Measurements from ENCODE around the gene EFCAB11.
"Not testable (repeated sequence)": the region's sequence is repeated elsewhere in the genome, so short reads cannot be mapped to it uniquely, and the experiment has no call there.

The EFCAB11 gene

DNA sequence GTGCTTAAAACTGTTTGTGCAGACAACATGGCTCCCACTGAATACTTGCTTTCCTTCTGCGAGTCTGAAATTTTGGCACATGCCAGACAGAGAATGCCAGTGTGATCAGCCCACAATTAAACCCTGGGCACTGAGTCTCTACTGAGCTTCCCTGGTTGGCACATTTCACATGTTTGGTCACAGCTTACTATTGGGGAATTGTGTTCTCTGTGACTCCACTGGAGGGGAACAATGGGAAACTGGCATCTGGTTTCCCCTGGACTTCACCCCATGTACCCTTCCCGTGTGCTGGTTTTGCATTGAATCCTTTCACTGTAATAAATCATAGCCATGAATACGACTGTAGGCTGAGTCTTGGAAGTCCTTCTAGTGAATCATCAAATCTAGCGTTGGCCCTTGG is 64.9 kb downstream of the EFCAB11 start:
- TF ChIP-seq ZFX (IDR thresholded peaks at IDR 0.05) = no peak
- H3K27ac ChIP-seq = no peak overlapping the region

DNA sequence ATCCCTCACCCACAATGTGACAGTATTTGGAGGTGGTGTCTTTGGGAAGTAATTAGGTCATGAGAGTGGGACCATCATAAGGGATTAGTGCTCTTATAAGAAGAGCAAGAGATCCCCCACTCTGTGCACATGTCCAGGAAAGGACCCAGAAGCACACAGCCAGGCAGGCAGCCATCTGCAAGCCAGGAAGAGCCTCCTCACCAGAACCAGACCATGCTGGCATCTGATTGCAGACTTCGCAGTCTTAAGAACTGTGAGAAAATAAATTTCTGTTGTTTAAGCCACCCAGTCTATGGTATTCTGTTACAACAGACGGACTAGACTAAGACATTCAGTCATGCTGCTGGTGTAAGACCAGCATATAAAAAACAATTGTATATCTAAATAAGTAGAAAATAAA is 69.8 kb downstream of the EFCAB11 start:
- no peak overlapping the region for H3K27ac ChIP-seq
- TF ChIP-seq CTCF (conservative IDR thresholded peaks at IDR 0.05) (no peak), ZFX (IDR thresholded peaks at IDR 0.05) (no peak)

DNA sequence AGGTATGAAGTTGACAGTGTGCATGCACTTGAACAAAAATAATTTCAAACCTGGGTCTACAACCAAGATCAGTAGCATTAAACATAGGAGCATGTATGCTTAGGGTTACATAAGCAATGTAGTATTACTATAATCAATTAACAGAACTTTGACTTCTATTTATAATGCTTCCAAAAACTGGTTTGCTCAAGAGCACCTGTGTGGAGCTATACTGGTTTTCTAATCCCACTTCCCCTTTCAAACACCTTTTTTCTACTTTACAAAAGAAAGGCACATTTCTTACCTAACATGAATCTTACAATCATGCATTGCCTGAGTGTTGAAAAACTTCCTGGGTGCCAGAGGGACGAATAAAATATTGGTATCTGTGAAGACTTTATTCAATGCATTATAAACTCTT is 72.7 kb downstream of the EFCAB11 start:
- no peak overlapping the region for H3K27ac ChIP-seq

GRCh38 chr14:89874091-89874490 is 80.4 kb downstream of the EFCAB11 start:
- H3K27ac ChIP-seq = not testable (repeated sequence)

More for the DNA sequence above, 72.7 kb downstream of the EFCAB11 start:
- TF ChIP-seq CTCF (conservative IDR thresholded peaks at IDR 0.05) (no peak), ZFX (IDR thresholded peaks at IDR 0.05) (no peak)

GRCh38 chr14:89870316-89870715 is 84.2 kb downstream of the EFCAB11 start:
- no peak overlapping the region for H3K27ac ChIP-seq
- TF ChIP-seq ZFX (IDR thresholded peaks at IDR 0.05) (no peak), CTCF (conservative IDR thresholded peaks at IDR 0.05) (no peak)

- no peak overlapping the region for H3K27ac ChIP-seq
- TF ChIP-seq CTCF (conservative IDR thresholded peaks at IDR 0.05) (no peak), ZFX (IDR thresholded peaks at IDR 0.05) (no peak)
These were observed 84.9 kb downstream of the EFCAB11 start for GRCh38 chr14:89869606-89870005.

GRCh38 chr14:89866458-89866857 is 88.1 kb downstream of the EFCAB11 start:
- TF ChIP-seq ZFX (IDR thresholded peaks at IDR 0.05) (no peak), CTCF (conservative IDR thresholded peaks at IDR 0.05) (no peak)
- H3K27ac ChIP-seq = no peak overlapping the region

- H3K27ac ChIP-seq = no peak overlapping the region
- TF ChIP-seq CTCF (conservative IDR thresholded peaks at IDR 0.05) = no peak
- no peak for TF ChIP-seq ZFX (IDR thresholded peaks at IDR 0.05)
These were observed 89.4 kb downstream of the EFCAB11 start for GRCh38 chr14:89865153-89865552.

DNA sequence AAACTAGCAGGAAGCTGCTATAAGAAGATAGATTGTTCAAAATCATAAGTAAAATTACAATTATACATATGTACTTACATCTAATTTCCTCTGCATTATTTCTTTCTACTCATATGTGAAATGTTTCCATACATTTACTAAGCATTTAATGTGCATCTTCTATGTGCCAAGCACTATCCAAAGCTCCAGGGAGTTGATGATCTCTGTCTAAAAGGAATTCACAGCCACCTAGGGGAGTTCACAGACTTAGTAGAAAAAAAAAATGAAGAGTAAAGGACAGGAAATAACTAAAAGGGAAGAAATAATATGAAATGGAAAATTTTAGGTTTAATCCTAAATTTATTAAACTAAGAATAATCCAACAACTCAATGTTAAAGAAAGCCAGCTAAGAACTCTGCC is 91.7 kb downstream of the EFCAB11 start:
- TF ChIP-seq CTCF (conservative IDR thresholded peaks at IDR 0.05) (no peak), ZFX (IDR thresholded peaks at IDR 0.05) (no peak)
- no peak overlapping the region for H3K27ac ChIP-seq

All from C4-2B (cell line).